HEK293 (cell line): ENCODE results near the gene TRAPPC1.

ENCODE experiments used
- CTCF ChIA-PET: fragments of 350-600 bp; formaldehyde crosslinking; extraction: SDS; loops from one replicate; lab custom pipeline; 2021; ENCODE audit warnings: antibody characterized with exemption; lab: Yijun Ruan, JAX
- POLR2A ChIA-PET: fragments of 300-600 bp; formaldehyde crosslinking; extraction: SDS; loops from one replicate; lab custom pipeline; 2020; ENCODE audit warnings: antibody characterized with exemption, inconsistent platforms; lab: Yijun Ruan, JAX
- H3K27ac ChIP-seq: fragments of 200-500 bp; sonication (Bioruptor generic); 2 replicates; pipeline ENCODE4 v1.5.1; 2014; ENCODE audit warnings: low read depth, low read length, control low read depth, inconsistent platforms; ENCODE audit errors: extremely low read depth
- H3K36me3 ChIP-seq, 2 experiments: fragments of 200-500 bp in 1 of 2; sonication (Bioruptor generic) in 1 of 2; 1 replicate in 1 of 2; 2 replicates in 1 of 2; pipeline ENCODE4 v1.5.1; 2014 to 2017; ENCODE audit warnings: inconsistent platforms in 2 of 2, low read length in 2 of 2; ENCODE audit not compliant: control insufficient read depth in 2 of 2, insufficient read depth in 1 of 2
- H3K4me1 ChIP-seq: fragments of 200-500 bp; sonication (Bioruptor generic); 2 replicates; pipeline ENCODE4 v1.5.1; 2014; ENCODE audit warnings: mild to moderate bottlenecking, low read length, inconsistent platforms; ENCODE audit not compliant: control insufficient read depth, insufficient read depth
- H3K4me3 ChIP-seq: 2 replicates; pipeline ENCODE4 v1.5.1; 2011; ENCODE audit warnings: low read depth, mild to moderate bottlenecking, control low read depth, low read length, moderate library complexity
- H3K9me3 ChIP-seq: fragments of 200-500 bp; sonication (Bioruptor generic); 2 replicates; pipeline ENCODE4 v1.5.1; 2014; ENCODE audit warnings: low read depth, low read length, inconsistent platforms; ENCODE audit not compliant: control insufficient read depth, insufficient read depth
- EGR2 ChIP-seq: fragments of 450-650 bp; formaldehyde crosslinking; IDR thresholded peaks from 2 replicates; pipeline ENCODE4 v1.5.1; 2016; ENCODE audit warnings: low read depth, missing biosample characterization, missing genetic modification characterization
- OVOL3 ChIP-seq: fragments of 450-650 bp; formaldehyde crosslinking; IDR thresholded peaks from 2 replicates; pipeline ENCODE4 v1.5.1; 2016; ENCODE audit warnings: missing biosample characterization, missing genetic modification characterization
- ZFHX2 ChIP-seq: fragments of 450-650 bp; formaldehyde crosslinking; conservative IDR thresholded peaks from 2 replicates; pipeline ENCODE4 v1.5.1; 2016; ENCODE audit warnings: missing biosample characterization, missing genetic modification characterization
- ZNF202 ChIP-seq: fragments of 450-650 bp; formaldehyde crosslinking; IDR thresholded peaks from 2 replicates; pipeline ENCODE4 v1.5.1; 2016; ENCODE audit warnings: missing biosample characterization, missing genetic modification characterization, borderline replicate concordance
- ZNF23 ChIP-seq: fragments of 450-650 bp; formaldehyde crosslinking; IDR thresholded peaks from 2 replicates; pipeline ENCODE4 v1.5.1; 2016; ENCODE audit warnings: missing biosample characterization, missing genetic modification characterization, borderline replicate concordance
- ZNF248 ChIP-seq: fragments of 450-650 bp; formaldehyde crosslinking; IDR thresholded peaks from 2 replicates; pipeline ENCODE4 v1.5.1; 2017; ENCODE audit warnings: missing biosample characterization, missing genetic modification characterization
- ZNF311 ChIP-seq: fragments of 450-650 bp; formaldehyde crosslinking; IDR thresholded peaks from 2 replicates; pipeline ENCODE4 v1.5.1; 2017; ENCODE audit warnings: missing biosample characterization, missing genetic modification characterization, borderline replicate concordance
- ZNF335 ChIP-seq: fragments of 450-650 bp; formaldehyde crosslinking; conservative IDR thresholded peaks from 2 replicates; pipeline ENCODE4 v1.5.1; 2016; ENCODE audit warnings: missing biosample characterization, missing genetic modification characterization
- ZNF350 ChIP-seq: fragments of 450-650 bp; formaldehyde crosslinking; IDR thresholded peaks from 2 replicates; pipeline ENCODE4 v1.5.0; 2017; ENCODE audit warnings: missing biosample characterization, mild to moderate bottlenecking, missing genetic modification characterization
- ZNF37A ChIP-seq: fragments of 450-650 bp; IDR thresholded peaks from 2 replicates; pipeline ENCODE4 v1.5.1; 2018; ENCODE audit warnings: missing biosample characterization, missing genetic modification characterization
- ZNF560 ChIP-seq: fragments of 450-650 bp; formaldehyde crosslinking; IDR thresholded peaks from 2 replicates; pipeline ENCODE4 v1.5.1; 2017; ENCODE audit warnings: missing biosample characterization, missing genetic modification characterization, borderline replicate concordance
- ZNF830 ChIP-seq: fragments of 450-650 bp; IDR thresholded peaks from 2 replicates; pipeline ENCODE4 v1.5.0; 2018; ENCODE audit warnings: missing biosample characterization, missing genetic modification characterization, low read depth, mild to moderate bottlenecking, moderate library complexity
- ZSCAN5A ChIP-seq: fragments of 450-650 bp; formaldehyde crosslinking; IDR thresholded peaks from 2 replicates; pipeline ENCODE4 v1.5.1; 2016; ENCODE audit warnings: missing biosample characterization, missing genetic modification characterization
- TF ChIP-seq, protein P1 (sequence below): fragments of 450-650 bp; formaldehyde crosslinking; IDR thresholded peaks from 2 replicates; pipeline ENCODE4 v1.5.1; 2016; ENCODE audit warnings: missing biosample characterization, missing genetic modification characterization
- TF ChIP-seq, protein P2 (sequence below): fragments of 450-650 bp; formaldehyde crosslinking; IDR thresholded peaks from 2 replicates; pipeline ENCODE4 v1.5.1; 2016; ENCODE audit warnings: missing biosample characterization, missing genetic modification characterization

Gene TRAPPC1

DNA sequence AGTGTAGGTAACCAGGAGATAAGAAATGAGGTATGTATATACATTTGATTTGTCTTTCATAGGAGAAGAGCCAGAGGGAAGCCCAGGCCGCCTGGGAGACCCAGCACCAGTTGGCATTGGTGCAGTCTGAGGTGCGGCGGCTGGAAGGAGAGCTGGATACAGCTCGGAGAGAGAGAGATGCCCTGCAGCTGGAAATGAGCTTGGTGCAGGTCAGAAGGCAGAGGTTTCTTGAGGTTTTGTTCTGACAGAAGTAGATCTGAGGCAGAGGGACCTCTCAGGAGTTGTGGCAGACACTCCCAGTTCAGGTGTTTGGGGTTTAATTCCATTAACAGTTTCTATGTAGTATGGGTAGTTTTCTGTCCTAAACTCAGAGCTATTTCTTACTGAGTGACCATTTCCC lies 8.3 kb upstream of the TRAPPC1 start:
- Histone ChIP-seq H3K36me3 (peaks cover 86 to 91% of the 10 kb centered on the region in 2 experiments), H3K4me1 (no peaks in the 10 kb centered on the region), H3K4me3 (no peak overlapping the region), H3K9me3 (no peaks in the 10 kb centered on the region), H3K27ac (no peak overlapping the region)
- CTCF ChIA-PET: interaction anchor here (0.6 to 1.6 kb wide), 7 partner anchors 27 to 196 kb away, joined by 3 to 9 read pairs (median 4); no protein-coding TSS in a partner anchor
- TF ChIP-seq ZSCAN5A (tag by site-specific recombination) (no peak), ZNF23 (no peak), ZNF37A (tag by site-specific recombination) (no peak), ZNF830 (tag by site-specific recombination) (no peak), ZNF335 (tag by site-specific recombination) (no peak), ZNF311 (tag by site-specific recombination) (no peak), ZNF248 (tag by site-specific recombination) (no peak), ZNF350 (tag by site-specific recombination) (no peak), OVOL3 (tag by site-specific recombination) (no peak), ZNF560 (tag by site-specific recombination) (no peak)
- TF ChIP-seq, protein P1, sequence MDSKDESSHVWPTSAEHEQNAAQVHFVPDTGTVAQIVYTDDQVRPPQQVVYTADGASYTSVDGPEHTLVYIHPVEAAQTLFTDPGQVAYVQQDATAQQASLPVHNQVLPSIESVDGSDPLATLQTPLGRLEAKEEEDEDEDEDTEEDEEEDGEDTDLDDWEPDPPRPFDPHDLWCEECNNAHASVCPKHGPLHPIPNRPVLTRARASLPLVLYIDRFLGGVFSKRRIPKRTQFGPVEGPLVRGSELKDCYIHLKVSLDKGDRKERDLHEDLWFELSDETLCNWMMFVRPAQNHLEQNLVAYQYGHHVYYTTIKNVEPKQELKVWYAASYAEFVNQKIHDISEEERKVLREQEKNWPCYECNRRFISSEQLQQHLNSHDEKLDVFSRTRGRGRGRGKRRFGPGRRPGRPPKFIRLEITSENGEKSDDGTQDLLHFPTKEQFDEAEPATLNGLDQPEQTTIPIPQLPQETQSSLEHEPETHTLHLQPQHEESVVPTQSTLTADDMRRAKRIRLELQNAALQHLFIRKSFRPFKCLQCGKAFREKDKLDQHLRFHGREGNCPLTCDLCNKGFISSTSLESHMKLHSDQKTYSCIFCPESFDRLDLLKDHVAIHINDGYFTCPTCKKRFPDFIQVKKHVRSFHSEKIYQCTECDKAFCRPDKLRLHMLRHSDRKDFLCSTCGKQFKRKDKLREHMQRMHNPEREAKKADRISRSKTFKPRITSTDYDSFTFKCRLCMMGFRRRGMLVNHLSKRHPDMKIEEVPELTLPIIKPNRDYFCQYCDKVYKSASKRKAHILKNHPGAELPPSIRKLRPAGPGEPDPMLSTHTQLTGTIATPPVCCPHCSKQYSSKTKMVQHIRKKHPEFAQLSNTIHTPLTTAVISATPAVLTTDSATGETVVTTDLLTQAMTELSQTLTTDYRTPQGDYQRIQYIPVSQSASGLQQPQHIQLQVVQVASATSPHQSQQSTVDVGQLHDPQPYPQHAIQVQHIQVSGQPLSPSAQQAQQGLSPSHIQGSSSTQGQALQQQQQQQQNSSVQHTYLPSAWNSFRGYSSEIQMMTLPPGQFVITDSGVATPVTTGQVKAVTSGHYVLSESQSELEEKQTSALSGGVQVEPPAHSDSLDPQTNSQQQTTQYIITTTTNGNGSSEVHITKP (tag by site-specific recombination): no peak
- TF ChIP-seq, protein P2, sequence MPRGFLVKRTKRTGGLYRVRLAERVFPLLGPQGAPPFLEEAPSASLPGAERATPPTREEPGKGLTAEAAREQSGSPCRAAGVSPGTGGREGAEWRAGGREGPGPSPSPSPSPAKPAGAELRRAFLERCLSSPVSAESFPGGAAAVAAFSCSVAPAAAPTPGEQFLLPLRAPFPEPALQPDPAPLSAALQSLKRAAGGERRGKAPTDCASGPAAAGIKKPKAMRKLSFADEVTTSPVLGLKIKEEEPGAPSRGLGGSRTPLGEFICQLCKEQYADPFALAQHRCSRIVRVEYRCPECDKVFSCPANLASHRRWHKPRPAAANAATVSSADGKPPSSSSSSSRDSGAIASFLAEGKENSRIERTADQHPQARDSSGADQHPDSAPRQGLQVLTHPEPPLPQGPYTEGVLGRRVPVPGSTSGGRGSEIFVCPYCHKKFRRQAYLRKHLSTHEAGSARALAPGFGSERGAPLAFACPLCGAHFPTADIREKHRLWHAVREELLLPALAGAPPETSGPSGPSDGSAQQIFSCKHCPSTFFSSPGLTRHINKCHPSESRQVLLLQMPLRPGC: no peak
- POLR2A ChIA-PET: interaction anchor here (0.9 kb wide), 1 partner anchor 16 kb away, joined by 3 read pairs; no protein-coding TSS in a partner anchor

DNA sequence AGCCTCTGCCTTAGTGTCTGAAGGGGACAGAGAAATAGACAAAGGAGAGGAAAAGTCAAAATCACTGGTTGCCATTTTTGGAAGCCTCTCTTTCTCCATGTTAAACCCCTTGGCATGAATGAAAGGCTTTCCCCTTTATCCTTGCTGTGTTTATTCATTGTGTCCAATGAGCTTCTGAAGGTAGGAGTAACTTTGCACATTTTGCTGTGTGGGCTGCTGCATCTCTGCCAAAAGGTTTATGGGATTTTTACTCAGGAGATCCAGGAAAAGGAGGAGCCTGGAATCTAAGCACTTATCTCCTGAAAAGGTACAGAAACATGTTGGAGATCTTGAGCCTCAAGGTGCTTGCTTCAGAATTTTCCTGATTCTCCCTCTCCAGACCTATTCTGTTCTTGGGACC lies 4.1 kb upstream of the TRAPPC1 start:
- H3K4me3 ChIP-seq: no peak overlapping the region
- H3K4me1 ChIP-seq: peaks cover 5% of the 10 kb centered on the region; the same call in 1 of the 2 replicates
- no peaks in the 10 kb centered on the region for H3K9me3 ChIP-seq
- TF ChIP-seq ZNF202 (tag by site-specific recombination) (no peak), ZFHX2 (peak; percentile 46), EGR2 (tag by site-specific recombination) (peak; percentile 64)
- POLR2A ChIA-PET: interaction anchor here (5.3 kb wide), 1 partner anchor 19 kb away, joined by 66 read pairs; the partner anchor contains the start of gene RNF227
- H3K27ac ChIP-seq: no peak overlapping the region
- CTCF ChIA-PET: interaction anchor here (0.5 to 2.2 kb wide), 5 partner anchors 20 to 105 kb away, joined by 3 to 7 read pairs (median 3); partner anchors contain the start of gene RNF227
- H3K36me3 ChIP-seq: peaks cover 59 to 65% of the 10 kb centered on the region in 2 experiments
